GM23338 (cell line): ENCODE measurements around the gene TMEM132A.

Experiments used
- CREB1 ChIP-seq: fragments of 250-450 bp; sonication (Bioruptor Pico); IDR thresholded peaks from 2 replicates; pipeline ENCODE4 v1.5.0; 2020; ENCODE audit warnings: low read depth, mild to moderate bottlenecking, moderate library complexity
- CTCF ChIP-seq, 2 experiments: fragments of 200-600 bp in 1 of 2; sonication (generic) in 1 of 2; conservative IDR thresholded peaks; 2 replicates each; pipeline versions ENCODE4 v1.5.1 to v1.6.1; 2016 to 2017; ENCODE audit warnings: antibody characterized with exemption in 2 of 2, low read depth in 2 of 2, mild to moderate bottlenecking in 2 of 2, moderate library complexity in 1 of 2
- ETS1 ChIP-seq: IDR thresholded peaks from 2 replicates; pipeline ENCODE4 v1.6.1; 2016; ENCODE audit warnings: antibody characterized with exemption
- EZH2 ChIP-seq: fragments of 200-600 bp; sonication (generic); IDR thresholded peaks from one replicate; pipeline ENCODE4 v1.8.0; 2017; ENCODE audit warnings: antibody characterized with exemption, mild to moderate bottlenecking, low read depth; ENCODE audit not compliant: unreplicated experiment
- EZH2phosphoT487 ChIP-seq: fragments of 200-600 bp; sonication (generic); IDR thresholded peaks from one replicate; pipeline ENCODE4 v1.8.1; 2018; ENCODE audit warnings: antibody characterized with exemption; ENCODE audit not compliant: unreplicated experiment
- JUNB ChIP-seq: IDR thresholded peaks from one replicate; pipeline ENCODE4 v1.6.1; 2016; ENCODE audit warnings: antibody characterized with exemption; ENCODE audit not compliant: unreplicated experiment
- NANOG ChIP-seq: IDR thresholded peaks from 2 replicates; pipeline ENCODE4 v1.6.1; 2016; ENCODE audit warnings: antibody characterized with exemption, borderline replicate concordance
- POLR2AphosphoS5 ChIP-seq: IDR thresholded peaks from 2 replicates; pipeline ENCODE4 v1.6.1; 2016; ENCODE audit warnings: antibody characterized with exemption, low read depth
- REST ChIP-seq: IDR thresholded peaks from one replicate; pipeline ENCODE4 v1.6.1; 2018; ENCODE audit warnings: antibody characterized with exemption; ENCODE audit not compliant: unreplicated experiment
- STAT1 ChIP-seq: IDR thresholded peaks from one replicate; pipeline ENCODE4 v1.6.1; 2016; ENCODE audit warnings: antibody characterized with exemption; ENCODE audit not compliant: unreplicated experiment

DNA sequence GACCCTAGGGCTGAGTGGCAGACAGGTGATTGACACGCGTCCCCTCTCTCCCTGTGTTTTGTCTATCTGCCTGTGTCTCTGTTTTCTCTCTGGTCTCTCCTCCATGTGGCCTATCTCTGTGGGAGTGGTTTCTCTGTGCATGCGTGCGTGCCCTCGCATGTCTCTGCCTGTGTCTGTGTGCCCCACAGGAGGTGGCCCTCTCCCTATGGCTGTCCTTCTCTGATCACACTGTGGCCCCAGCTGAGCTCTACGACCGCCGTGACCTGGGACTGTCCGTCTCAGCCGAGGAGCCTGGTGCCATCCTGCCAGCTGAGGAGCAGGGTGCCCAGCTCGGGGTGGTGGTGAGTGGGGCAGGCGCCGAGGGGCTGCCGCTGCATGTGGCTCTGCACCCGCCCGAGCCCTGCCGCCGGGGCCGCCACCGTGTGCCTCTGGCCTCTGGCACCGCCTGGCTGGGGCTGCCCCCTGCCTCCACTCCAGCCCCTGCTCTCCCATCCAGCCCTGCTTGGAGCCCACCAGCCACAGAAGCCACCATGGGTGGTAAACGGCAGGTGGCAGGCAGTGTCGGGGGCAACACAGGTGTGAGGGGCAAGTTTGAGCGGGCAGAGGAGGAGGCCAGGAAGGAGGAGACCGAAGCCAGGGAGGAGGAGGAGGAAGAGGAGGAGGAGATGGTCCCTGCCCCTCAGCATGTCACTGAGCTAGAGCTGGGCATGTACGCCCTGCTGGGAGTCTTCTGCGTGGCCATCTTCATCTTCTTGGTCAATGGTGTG is 11.6 kb downstream of the TMEM132A start:
- TF ChIP-seq STAT1 (no peak), POLR2AphosphoS5 (0 out of 2 replicates have a peak, but pooled peaks have one; percentile 18), CTCF (conservative IDR thresholded peaks at IDR 0.05; ENCODE audit: low read depth in 2 of 2) (no peak), EZH2 (no peak), CREB1 (CRISPR knock-in tag) (no peak), EZH2phosphoT487 (no peak), REST (no peak), JUNB (no peak), NANOG (no peak), ETS1 (no peak)
